Measurements from ENCODE around the gene MMP14. TPM values are rescaled to one million over a fixed set of nuclear protein-coding genes. Genes with fewer than 3 reads are reported as not detected.
A peak's percentile ranks its signal among the peaks of the same experiment; 100 is the strongest.

MMP14 gene
- total and polyA plus RNA-seq, 9 of the 15 experiments (the other 6 are each of a cell fraction or from before 2014, with no cell fraction given), result 0.36 to 5.8 (median 1.3) TPM; not detected in 2

- TF ChIP-seq SRSF9 (IDR thresholded peaks at IDR 0.05; ENCODE audit: borderline replicate concordance, low read depth, low read length) (no peak), TRIM25 (IDR thresholded peaks at IDR 0.05; ENCODE audit: borderline replicate concordance) (no peak), CCAR2 (IDR thresholded peaks at IDR 0.05; ENCODE audit: low read depth, low read length) (no peak), PHF21A (IDR thresholded peaks at IDR 0.05; ENCODE audit: borderline replicate concordance, low read depth) (no peak), RFX1 (IDR thresholded peaks at IDR 0.05) (no peak), BRF1 (IDR thresholded peaks at IDR 0.05; ENCODE audit: borderline replicate concordance, extremely low read depth, insufficient read length) (no peak), PHF20 (IDR thresholded peaks at IDR 0.05; ENCODE audit: partially characterized antibody) (no peak), TCF15 (CRISPR knock-in tag; IDR thresholded peaks at IDR 0.05) (no peak), NFIX (CRISPR knock-in tag; IDR thresholded peaks at IDR 0.05; ENCODE audit: low read depth) (no peak), DNMT1 (IDR thresholded peaks at IDR 0.05) (no peak), ASH1L (IDR thresholded peaks at IDR 0.05; ENCODE audit: borderline replicate concordance, low read depth, partially characterized antibody) (no peak), ATF2 (CRISPR knock-in tag; IDR thresholded peaks at IDR 0.05) (no peak), TEAD2 (tag; IDR thresholded peaks at IDR 0.05) (no peak), MCM2 (IDR thresholded peaks at IDR 0.05; ENCODE audit: low read depth) (no peak), STAT5A (IDR thresholded peaks at IDR 0.05; ENCODE audit: borderline replicate concordance, low read length) (no peak), ZNF121 (CRISPR knock-in tag; conservative IDR thresholded peaks at IDR 0.05) (no peak), RHOXF2B (CRISPR knock-in tag; conservative IDR thresholded peaks at IDR 0.05) (no peak), ARID1B (IDR thresholded peaks at IDR 0.05) (peak; percentile 61), CREB5 (CRISPR knock-in tag; IDR thresholded peaks at IDR 0.05) (no peak), PYGO2 (tag; IDR thresholded peaks at IDR 0.05) (no peak), FOXK2 (conservative IDR thresholded peaks at IDR 0.05 in 1 of 2, IDR thresholded peaks at IDR 0.05 in 1 of 2; ENCODE audit: low read depth in 2 of 2) (no peak), ZBTB12 (CRISPR knock-in tag; IDR thresholded peaks at IDR 0.05) (no peak), HNRNPLL (IDR thresholded peaks at IDR 0.05; ENCODE audit: low read depth, low read length, poor library complexity, severe bottlenecking) (no peak)
These were observed 11.6 kb upstream of the MMP14 start (continued) for GRCh38 chr14:22824711-22825359.

Data from K562 (cell line).